GM12878 (cell line): Measurements from ENCODE around the gene NIPA2. TPM values are rescaled to one million over a fixed set of nuclear protein-coding genes. Genes with fewer than 3 reads are reported as not detected.

Experiments used
- ATAC-seq: fragments of 200-7000 bp; cut with Tn5 transposase; 3 replicates; pipeline ENCODE4 v1.9.1; 2020; ENCODE audit warnings: mild to moderate bottlenecking, moderate library complexity
- BruUV-seq: library from RNA; stranded (reverse); fragments of 400-500 nt; replicated peaks from 2 replicates; lab custom pipeline; 2021; lab: Mats Ljungman, UMichigan
- CTCF ChIA-PET: fragments of 300-600 bp; sonication (Branson Sonifier 250); formaldehyde crosslinking; extraction: SDS; loops from one replicate; lab custom pipeline; 2021; ENCODE audit warnings: inconsistent platforms; lab: Yijun Ruan, JAX
- POLR2A ChIA-PET: fragments of 350-600 bp; formaldehyde crosslinking; extraction: SDS; loops from one replicate; lab custom pipeline; 2021; ENCODE audit warnings: inconsistent platforms; lab: Charles Lee
- RAD21 ChIA-PET: fragments of 300-600 bp; sonication (Branson Sonifier 250); formaldehyde crosslinking; loops from one replicate; lab custom pipeline; 2023; ENCODE audit warnings: antibody characterized with exemption; ENCODE audit not compliant: unreplicated experiment; lab: Charles Lee
- SMC1A ChIA-PET: fragments of 300-600 bp; sonication (Branson Sonifier 250); formaldehyde crosslinking; loops from one replicate; lab custom pipeline; 2023; ENCODE audit not compliant: unreplicated experiment, uncharacterized antibody; lab: Charles Lee
- DNase-seq: peaks from one replicate; pipeline ENCODE4 v3.0.0-alpha.2; 2011; ENCODE audit warnings: low read depth, low spot score
- FAIRE-seq: peaks from 3 replicates; lab custom pipeline; 2011; peaks lifted over from hg19 to GRCh38; lab: Jason Lieb, UNC
- H2AFZ ChIP-seq: 2 replicates; pipeline ENCODE4 v1.6.0; 2011; ENCODE audit warnings: low read depth, low read length, control low read depth; ENCODE audit not compliant: control insufficient read depth
- H3K27ac ChIP-seq: 2 replicates; pipeline ENCODE4 v1.5.1; 2011; ENCODE audit warnings: control low read depth; ENCODE audit not compliant: control insufficient read depth, insufficient read depth
- H3K27me3 ChIP-seq, 2 experiments: replicated peaks in 1 of 2; 2 replicates each; pipeline versions ENCODE4 v1.6.0 to v1.6.1; 2011; ENCODE audit warnings: low read length in 1 of 2; ENCODE audit not compliant: control insufficient read depth in 2 of 2, insufficient read depth in 2 of 2
- H3K36me3 ChIP-seq, 2 experiments: 2 replicates each; pipeline ENCODE4 v1.5.1; 2011; ENCODE audit warnings: low read length in 1 of 2; ENCODE audit not compliant: control insufficient read depth in 2 of 2, insufficient read depth in 2 of 2
- H3K4me1 ChIP-seq: 2 replicates; pipeline ENCODE4 v1.6.1; 2011; ENCODE audit warnings: mild to moderate bottlenecking, low read length, moderate library complexity, mixed read lengths; ENCODE audit not compliant: control insufficient read depth, insufficient read depth
- H3K4me2 ChIP-seq: 2 replicates; pipeline ENCODE4 v1.6.0; 2011; ENCODE audit warnings: control low read depth; ENCODE audit not compliant: control insufficient read depth, insufficient read depth
- H3K4me3 ChIP-seq: fragments of 200-600 bp; sonication (generic); 2 replicates; pipeline ENCODE4 v1.5.1; 2016
- H3K79me2 ChIP-seq: 2 replicates; pipeline ENCODE4 v1.6.0; 2011; ENCODE audit warnings: low read length; ENCODE audit not compliant: control insufficient read depth, insufficient read depth
- H3K9ac ChIP-seq: 2 replicates; pipeline ENCODE4 v1.8.0; 2011; ENCODE audit warnings: low read length, control low read depth, mixed read lengths; ENCODE audit not compliant: control insufficient read depth, insufficient read depth
- H3K9me3 ChIP-seq: replicated peaks from 3 replicates; pipeline ENCODE4 v1.5.1; 2011; ENCODE audit warnings: mild to moderate bottlenecking, low read length; ENCODE audit not compliant: control insufficient read depth, insufficient read depth
- H4K20me1 ChIP-seq: 2 replicates; pipeline ENCODE4 v1.6.0; 2011; ENCODE audit not compliant: control insufficient read depth, insufficient read depth
- CBFB ChIP-seq: IDR thresholded peaks from 2 replicates; pipeline ENCODE4 v1.6.1; 2016; ENCODE audit warnings: antibody characterized with exemption, low read depth
- CREB1 ChIP-seq: IDR thresholded peaks from 2 replicates; pipeline ENCODE4 v1.6.1; 2012; ENCODE audit warnings: low read depth, mild to moderate bottlenecking, inconsistent platforms
- FOS ChIP-seq: IDR thresholded peaks from 3 replicates; pipeline ENCODE4 v1.6.1; 2011; ENCODE audit warnings: borderline replicate concordance; ENCODE audit not compliant: insufficient read length; ENCODE audit errors: extremely low read depth
- GATAD2B ChIP-seq: fragments of 450-650 bp; conservative IDR thresholded peaks from 2 replicates; pipeline ENCODE4 v1.6.1; 2017; ENCODE audit warnings: low read depth, mild to moderate bottlenecking, moderate library complexity
- HDAC2 ChIP-seq: fragments of 200-600 bp; sonication (generic); IDR thresholded peaks from 2 replicates; pipeline ENCODE4 v1.6.1; 2017
- HDGF ChIP-seq: fragments of 450-650 bp; IDR thresholded peaks from 2 replicates; pipeline ENCODE4 v1.6.1; 2016; ENCODE audit warnings: antibody characterized with exemption
- KAT2A ChIP-seq: conservative IDR thresholded peaks from 2 replicates; pipeline ENCODE4 v1.6.1; 2011; ENCODE audit warnings: low read depth, low read length; ENCODE audit not compliant: control insufficient read depth
- MTA2 ChIP-seq: fragments of 450-650 bp; IDR thresholded peaks from 2 replicates; pipeline ENCODE4 v1.6.1; 2016; ENCODE audit warnings: low read depth, mild to moderate bottlenecking, moderate library complexity
- PAX5 ChIP-seq: IDR thresholded peaks from 2 replicates; pipeline ENCODE4 v1.6.1; 2011; ENCODE audit warnings: low read depth, low read length, borderline replicate concordance
- POU2F2 ChIP-seq: IDR thresholded peaks from 3 replicates; pipeline ENCODE4 v1.6.1; 2011; ENCODE audit warnings: low read depth, mild to moderate bottlenecking, low read length, borderline replicate concordance
- RAD21 ChIP-seq: IDR thresholded peaks from 2 replicates; pipeline ENCODE4 v1.6.1; 2011; ENCODE audit warnings: mild to moderate bottlenecking, low read depth, low read length, moderate library complexity; ENCODE audit not compliant: insufficient read depth
- SIN3A ChIP-seq: IDR thresholded peaks from 2 replicates; pipeline ENCODE4 v1.6.1; 2012; ENCODE audit warnings: low read depth, low read length, improper control_type of control experiment
- SMC3 ChIP-seq: IDR thresholded peaks from 2 replicates; pipeline ENCODE4 v1.6.1; 2011; ENCODE audit warnings: low read length, improper control_type of control experiment, borderline replicate concordance
- SRF ChIP-seq, 2 experiments: IDR thresholded peaks; 2 replicates each; pipeline ENCODE4 v1.6.1; 2011; ENCODE audit warnings: low read depth in 2 of 2, low read length in 2 of 2, mild to moderate bottlenecking in 1 of 2, moderate library complexity in 1 of 2
- WGBS: methylation state at CpG from one replicate; pipeline ENCODE4 v1.1.6; 2016; ENCODE audit warnings: low lambda C conversion rate; ENCODE audit not compliant: insufficient replicate concordance, insufficient coverage; ENCODE audit errors: missing lambda C conversion rate; 5-methylcytosine and 5-hydroxymethylcytosine counted together
- in situ Hi-C: fragments of 300-500 bp; cut with MboI; formaldehyde crosslinking; loops from 9 replicates; pipeline ENCODE4 v1.14.3; 2018; ENCODE audit warnings: mixed read lengths
- intact Hi-C: fragments of 100-400 bp; cut with micrococcal nuclease; formaldehyde crosslinking; loops from one replicate; pipeline ENCODE4 v1.14.2; 2022; ENCODE audit not compliant: unreplicated experiment
- polyA plus RNA-seq, 11 experiments: library from polyadenylated mRNA; depleted of rRNA in 4 of 11; unstranded in 6 of 11; stranded (reverse) in 5 of 11; fragments of >200 nt; fragmentation: Nextera tagmentation in 4 of 11; fragmentation: Illumina TruSeq in 1 of 11; extraction: Ambion mirVana in 4 of 11; extraction: Trizol in 1 of 11; gene quantifications; 1 replicate in 1 of 11; 2 replicates in 10 of 11; pipeline versions ENCODE4 v1.2.1 to v1.2.3, GENCODE V29; 2011 to 2016; ENCODE audit warnings: inconsistent platforms in 2 of 11, missing spikeins in 2 of 11, low read depth in 1 of 11
- total RNA-seq, 4 experiments: library from RNA; depleted of rRNA in 3 of 4; stranded (reverse); fragments of >200 nt in 3 of 4; fragmentation: Illumina TruSeq in 1 of 4; extraction: Trizol in 1 of 4; gene quantifications; 2 replicates each; pipeline versions ENCODE4 v1.2.1 to v1.2.3, GENCODE V29; 2013 to 2021
- TF ChIP-seq, protein P1 (sequence below): IDR thresholded peaks from 2 replicates; pipeline ENCODE4 v1.6.1; 2011; ENCODE audit warnings: low read depth, mild to moderate bottlenecking, low read length, moderate library complexity, borderline replicate concordance; ENCODE audit errors: extremely low read depth
- TF ChIP-seq, protein P2 (sequence below): fragments of 450-650 bp; formaldehyde crosslinking; IDR thresholded peaks from 2 replicates; pipeline ENCODE4 v1.5.0; 2022; ENCODE audit warnings: mild to moderate bottlenecking, missing genetic modification characterization

Gene NIPA2
- total and polyA plus RNA-seq, 10 of the 15 experiments (the other 5 are each of a cell fraction or from before 2014, with no cell fraction given), result 24.4 to 159 (median 96.5) TPM

DNA sequence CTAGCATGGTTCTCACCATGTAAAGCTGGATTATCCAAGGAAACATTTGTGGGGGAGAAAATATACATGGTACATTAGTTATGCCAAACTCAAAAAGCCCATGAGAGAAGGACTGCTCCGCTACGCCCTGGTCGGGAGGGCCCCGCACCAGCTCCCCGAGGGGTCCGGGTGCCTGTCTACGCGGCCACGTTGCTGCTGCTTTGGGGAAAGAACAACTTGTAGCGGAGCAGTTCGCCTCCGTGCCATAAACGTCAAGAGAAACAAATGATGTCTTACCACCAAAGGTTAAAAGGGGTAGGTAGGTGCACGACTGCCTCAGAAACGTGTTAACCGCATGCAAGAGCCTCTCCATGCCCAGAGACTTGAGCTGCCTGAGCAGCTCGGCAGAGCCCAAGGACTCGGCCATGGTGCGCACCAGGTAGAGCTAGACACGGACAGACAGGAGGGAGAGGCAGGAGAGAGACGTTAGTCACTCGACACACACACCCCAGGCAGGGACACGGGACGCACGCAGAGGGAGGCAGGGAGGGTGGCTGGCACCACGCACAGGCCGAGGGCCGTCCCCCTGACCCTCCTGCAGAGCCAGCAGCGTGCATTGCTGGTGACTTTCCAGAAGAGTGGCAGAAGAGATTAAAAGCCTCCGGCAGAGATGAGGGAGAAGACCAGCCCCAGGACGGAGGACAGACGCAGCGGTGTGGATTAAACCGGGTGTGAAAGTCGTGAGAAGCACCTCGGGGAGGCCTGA is 78.3 kb downstream of the NIPA2 start:
- FAIRE-seq (no peak), DNase-seq (no peak), ATAC-seq (no peak)
- Histone ChIP-seq H3K36me3 (peaks cover 4 to 10% of the 10 kb centered on the region in 2 experiments; a peak in 3 of 4 replicates), H2AFZ (no peak overlapping the region), H4K20me1 (no peaks in the 10 kb centered on the region), H3K79me2 (no peaks in the 10 kb centered on the region), H3K27ac (no peak overlapping the region), H3K9me3 (no peaks in the 10 kb centered on the region), H3K4me3 (no peak overlapping the region), H3K4me2 (no peak overlapping the region), H3K4me1 (no peaks in the 10 kb centered on the region), H3K27me3 (no peaks in the 10 kb centered on the region), H3K9ac (no peak overlapping the region)
- ChIA-PET POLR2A (no interaction called here), CTCF (no interaction called here), SMC1A (no interaction called here), RAD21 (no interaction called here)
- in situ Hi-C loops (no loop called here), intact Hi-C loops (no loop called here)
- TF ChIP-seq POU2F2 (no peak), KAT2A (no peak), CREB1 (no peak), HDGF (no peak), CBFB (no peak), FOS (no peak), SRF (IDR thresholded peaks at IDR 0.05; ENCODE audit: low read depth in 2 of 2, low read length in 2 of 2) (no peak), HDAC2 (no peak), GATAD2B (no peak), PAX5 (no peak), RAD21 (no peak), SIN3A (no peak), SMC3 (no peak), MTA2 (no peak)
- TF ChIP-seq, protein P1, sequence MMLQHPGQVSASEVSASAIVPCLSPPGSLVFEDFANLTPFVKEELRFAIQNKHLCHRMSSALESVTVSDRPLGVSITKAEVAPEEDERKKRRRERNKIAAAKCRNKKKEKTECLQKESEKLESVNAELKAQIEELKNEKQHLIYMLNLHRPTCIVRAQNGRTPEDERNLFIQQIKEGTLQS, result no peak
- TF ChIP-seq, protein P2, sequence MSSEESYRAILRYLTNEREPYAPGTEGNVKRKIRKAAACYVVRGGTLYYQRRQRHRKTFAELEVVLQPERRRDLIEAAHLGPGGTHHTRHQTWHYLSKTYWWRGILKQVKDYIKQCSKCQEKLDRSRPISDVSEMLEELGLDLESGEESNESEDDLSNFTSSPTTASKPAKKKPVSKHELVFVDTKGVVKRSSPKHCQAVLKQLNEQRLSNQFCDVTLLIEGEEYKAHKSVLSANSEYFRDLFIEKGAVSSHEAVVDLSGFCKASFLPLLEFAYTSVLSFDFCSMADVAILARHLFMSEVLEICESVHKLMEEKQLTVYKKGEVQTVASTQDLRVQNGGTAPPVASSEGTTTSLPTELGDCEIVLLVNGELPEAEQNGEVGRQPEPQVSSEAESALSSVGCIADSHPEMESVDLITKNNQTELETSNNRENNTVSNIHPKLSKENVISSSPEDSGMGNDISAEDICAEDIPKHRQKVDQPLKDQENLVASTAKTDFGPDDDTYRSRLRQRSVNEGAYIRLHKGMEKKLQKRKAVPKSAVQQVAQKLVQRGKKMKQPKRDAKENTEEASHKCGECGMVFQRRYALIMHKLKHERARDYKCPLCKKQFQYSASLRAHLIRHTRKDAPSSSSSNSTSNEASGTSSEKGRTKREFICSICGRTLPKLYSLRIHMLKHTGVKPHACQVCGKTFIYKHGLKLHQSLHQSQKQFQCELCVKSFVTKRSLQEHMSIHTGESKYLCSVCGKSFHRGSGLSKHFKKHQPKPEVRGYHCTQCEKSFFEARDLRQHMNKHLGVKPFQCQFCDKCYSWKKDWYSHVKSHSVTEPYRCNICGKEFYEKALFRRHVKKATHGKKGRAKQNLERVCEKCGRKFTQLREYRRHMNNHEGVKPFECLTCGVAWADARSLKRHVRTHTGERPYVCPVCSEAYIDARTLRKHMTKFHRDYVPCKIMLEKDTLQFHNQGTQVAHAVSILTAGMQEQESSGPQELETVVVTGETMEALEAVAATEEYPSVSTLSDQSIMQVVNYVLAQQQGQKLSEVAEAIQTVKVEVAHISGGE, result no peak
- 93% methylated on average over 35 of the region's 36 CpGs for WGBS
- TSS peak; percentile 49 for BruUV-seq
